K562 (cell line): ENCODE measurements around the gene NR1I3. TPM values are rescaled to one million over a fixed set of nuclear protein-coding genes. Genes with fewer than 3 reads are reported as not detected.

Experiments used
- ATF7 ChIP-seq: fragments of 450-650 bp; IDR thresholded peaks from 2 replicates; pipeline ENCODE4 v1.7.1; 2014; ENCODE audit warnings: mild to moderate bottlenecking, moderate library complexity
- CCAR2 ChIP-seq: fragments of 200-400 bp; formaldehyde crosslinking; IDR thresholded peaks from 2 replicates; pipeline ENCODE4 v1.6.1; 2017; ENCODE audit warnings: mild to moderate bottlenecking, low read depth, low read length
- DLX4 ChIP-seq: fragments of 250-450 bp; sonication (Bioruptor Pico); IDR thresholded peaks from 2 replicates; pipeline ENCODE4 v1.6.1; 2021; ENCODE audit warnings: mild to moderate bottlenecking
- GABPB1 ChIP-seq: sonication (generic); formaldehyde crosslinking; IDR thresholded peaks from 2 replicates; pipeline ENCODE4 v1.8.0; 2022; ENCODE audit warnings: mild to moderate bottlenecking, missing genetic modification reagents
- NFE2 ChIP-seq: IDR thresholded peaks from 2 replicates; pipeline ENCODE4 v1.6.1; 2014; ENCODE audit warnings: antibody characterized with exemption, low read depth
- NFXL1 ChIP-seq: fragments of 450-650 bp; formaldehyde crosslinking; IDR thresholded peaks from 2 replicates; pipeline ENCODE4 v1.4.0; 2021; ENCODE audit warnings: mild to moderate bottlenecking
- RBM39 ChIP-seq: fragments of 200-400 bp; formaldehyde crosslinking; optimal IDR thresholded peaks from 2 replicates; pipeline ENCODE3; 2018; ENCODE audit warnings: low read depth, low read length
- REST ChIP-seq, 2 experiments: fragments of 450-650 bp; formaldehyde crosslinking in 1 of 2; IDR thresholded peaks; 2 replicates each; pipeline versions ENCODE4 v1.4.0 to v1.6.1; 2014 to 2020; ENCODE audit warnings: mild to moderate bottlenecking in 2 of 2, borderline replicate concordance in 1 of 2, low read depth in 1 of 2
- SMARCE1 ChIP-seq: fragments of 450-650 bp; IDR thresholded peaks from 2 replicates; pipeline ENCODE4 v1.7.1; 2016; ENCODE audit warnings: mild to moderate bottlenecking
- TAF1 ChIP-seq: IDR thresholded peaks from 2 replicates; pipeline ENCODE4 v1.6.1; 2011; ENCODE audit warnings: mild to moderate bottlenecking, low read length, moderate library complexity; ENCODE audit not compliant: insufficient read depth, control insufficient read depth, severe bottlenecking; ENCODE audit errors: extremely low read depth
- TAF9B ChIP-seq: fragments of 450-650 bp; IDR thresholded peaks from 2 replicates; pipeline ENCODE4 v1.6.1; 2018; ENCODE audit warnings: mild to moderate bottlenecking; ENCODE audit not compliant: partially characterized antibody
- TFE3 ChIP-seq: fragments of 450-650 bp; formaldehyde crosslinking; IDR thresholded peaks from 2 replicates; pipeline ENCODE4 v1.4.0; 2020; ENCODE audit warnings: mild to moderate bottlenecking, mixed read lengths
- THRA ChIP-seq: fragments of 450-650 bp; IDR thresholded peaks from 2 replicates; pipeline ENCODE4 v1.6.1; 2017; ENCODE audit warnings: mild to moderate bottlenecking, moderate library complexity
- ZNF316 ChIP-seq: fragments of 450-650 bp; IDR thresholded peaks from 2 replicates; pipeline ENCODE4 v1.6.1; 2016
- ZNF740 ChIP-seq, 3 experiments: fragments of 200-800 bp in 1 of 3; sonication (Bioruptor generic) in 1 of 3; sonication (generic) in 1 of 3; formaldehyde crosslinking in 1 of 3; IDR thresholded peaks; 2 replicates each; pipeline versions ENCODE4 v1.6.1 to v1.8.0; 2016 to 2022; ENCODE audit warnings: mild to moderate bottlenecking in 2 of 3, missing compliant biosample characterization in 2 of 3, missing genetic modification characterization in 2 of 3, missing genetic modification reagents in 1 of 3
- polyA plus RNA-seq, 8 experiments: library from polyadenylated mRNA; depleted of rRNA in 4 of 8; stranded (reverse) in 5 of 8; unstranded in 3 of 8; fragments of >200 nt; fragmentation: Nextera tagmentation in 2 of 8; fragmentation: Illumina TruSeq in 1 of 8; extraction: Ambion mirVana in 2 of 8; extraction: Trizol in 1 of 8; gene quantifications; 2 replicates each; pipeline versions ENCODE4 v1.2.1 to v1.2.3, GENCODE V29; 2011 to 2014; ENCODE audit warnings: inconsistent platforms in 1 of 8, missing spikeins in 1 of 8
- total RNA-seq, 7 experiments: library from RNA; depleted of rRNA in 6 of 7; stranded (reverse); fragments of >200 nt in 6 of 7; fragmentation: Illumina TruSeq in 2 of 7; extraction: Trizol in 2 of 7; gene quantifications; 2 replicates each; pipeline versions ENCODE4 v1.2.1 to v1.2.3, GENCODE V29; 2011 to 2021; ENCODE audit warnings: low replicate concordance in 1 of 7

The NR1I3 gene
- total and polyA plus RNA-seq, 9 of the 15 experiments (the other 6 are each of a cell fraction or from before 2014, with no cell fraction given): 0.11 TPM; not detected in 8

GRCh38 chr1:161200421-161200991, 37.5 kb downstream of the NR1I3 start (continued):
- no peak for TF ChIP-seq ATF7
- TF ChIP-seq NFE2: peak; percentile 43; the same call in 1 of the 2 replicates
- TF ChIP-seq RBM39: peak; percentile 25
- TF ChIP-seq TAF9B: peak; percentile 16
- TF ChIP-seq CCAR2: no peak
- peak; percentile 8 for TF ChIP-seq TAF1
- no peak for TF ChIP-seq REST (IDR thresholded peaks at IDR 0.05; ENCODE audit: borderline replicate concordance)
- TF ChIP-seq REST (CRISPR knock-in tag; IDR thresholded peaks at IDR 0.05; ENCODE audit: low read depth): no peak
- TF ChIP-seq TFE3: no peak
- TF ChIP-seq DLX4 (CRISPR knock-in tag): no peak
- TF ChIP-seq SMARCE1: 0 out of 2 replicates have a peak, but pooled peaks have one; percentile 36
- TF ChIP-seq THRA: no peak
- peak; percentile 75; the same call in 1 of the 2 replicates for TF ChIP-seq ZNF740 (CRISPR knock-in tag; IDR thresholded peaks at IDR 0.05)
- TF ChIP-seq ZNF740 (tag; IDR thresholded peaks at IDR 0.05): no peak
- no peak for TF ChIP-seq NFXL1 (CRISPR knock-in tag)
- TF ChIP-seq GABPB1 (CRISPR knock-in tag): no peak
- peak; percentile 41; the same call in 1 of the 2 replicates for TF ChIP-seq ZNF316
